ENCODE data around the gene RTN4R. TPM values are rescaled to one million over a fixed set of nuclear protein-coding genes. Genes with fewer than 3 reads are reported as not detected.

The RTN4R gene
- total and polyA plus RNA-seq, 2 of the 8 experiments (the other 6 are each of a cell fraction or from before 2014, with no cell fraction given): 21.8 to 41.3 TPM

DNA sequence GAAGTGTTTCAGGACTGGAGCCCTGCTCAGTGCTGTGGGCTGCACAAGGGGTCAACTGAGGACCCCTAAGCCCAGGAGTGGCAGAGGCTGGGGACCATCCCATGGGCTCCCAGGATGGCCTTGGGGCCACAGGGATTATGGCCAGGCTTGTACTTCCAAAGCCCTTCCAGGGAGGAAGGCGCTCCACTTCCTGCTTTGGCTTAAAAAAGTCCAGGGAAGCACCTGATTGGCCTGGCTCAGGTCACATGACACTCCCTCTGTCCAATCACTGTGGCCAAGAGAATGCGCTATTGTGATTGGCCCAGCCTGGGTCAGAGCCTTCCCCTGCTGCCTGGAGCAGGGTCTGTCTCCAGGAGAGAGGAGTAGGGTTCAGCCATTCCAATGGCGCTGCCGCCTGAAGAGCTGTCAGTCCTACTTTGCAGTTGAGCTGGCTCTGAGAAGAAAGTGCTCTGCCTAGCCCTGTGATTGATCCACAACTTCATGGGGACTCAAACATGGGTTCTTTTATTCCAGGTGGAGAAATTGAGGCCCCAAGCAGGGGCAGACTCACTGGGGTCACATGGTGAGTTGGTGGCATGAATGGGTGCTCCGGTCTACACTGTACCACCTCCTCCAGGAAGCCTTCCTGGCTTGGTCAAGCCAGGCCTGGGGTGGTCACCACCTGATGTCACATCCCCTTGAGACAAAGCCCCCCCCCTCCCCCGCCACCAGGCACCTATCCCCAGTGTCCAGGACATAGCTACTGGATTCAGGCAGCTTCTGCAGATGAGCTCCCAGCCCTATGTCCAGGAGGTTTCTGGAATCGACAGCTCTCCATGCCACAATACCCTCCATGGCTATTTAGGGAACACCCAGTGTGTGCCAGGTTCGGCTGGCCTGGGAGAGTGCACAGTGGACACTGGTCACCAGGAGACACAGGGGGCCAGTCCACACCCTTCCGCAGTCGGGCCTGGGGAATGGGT is 48.2 kb downstream of the RTN4R start:
- H3K79me2 ChIP-seq (ENCODE audit: control insufficient read depth in 1 of 2, insufficient read depth in 2 of 2, low read length in 2 of 2): no peaks in the 10 kb centered on the region
- no peak overlapping the region for H3K4me2 ChIP-seq (ENCODE audit: insufficient read depth in 1 of 2, low read depth in 2 of 2, low read length in 2 of 2)
- peak overlapping the region; percentile 7; the same call in 1 of the 2 replicates for H4K8ac ChIP-seq (ENCODE audit: extremely low read depth, insufficient read depth, low read length)
- no peak overlapping the region for H2BK120ac ChIP-seq (replicated peaks; ENCODE audit: low read depth, low read length)
- H2BK5ac ChIP-seq (ENCODE audit: low read depth, low read length): 0 out of 2 replicates have a peak overlapping the region, but pooled peaks have one; percentile 8
- no peak overlapping the region for H2BK12ac ChIP-seq (ENCODE audit: low read depth, low read length)
- 82% methylated on average over 10 of the region's 10 CpGs; no CpG with 5 or more reads in 1 of the 2 experiments for WGBS, 2 experiments (ENCODE audit: extremely low coverage in 1 of 2, insufficient coverage in 1 of 2, insufficient read length in 1 of 2, insufficient replicate concordance in 2 of 2, low coverage in 1 of 2, low lambda C conversion rate in 2 of 2, missing lambda C conversion rate in 1 of 2)
- ChIA-PET POLR2A (ENCODE audit: partially characterized antibody) (interaction anchor here (1.2 to 2.2 kb wide), 2 partner anchors 9 to 15 kb away, joined by 4 to 8 read pairs; no protein-coding TSS in a partner anchor), CTCF (ENCODE audit: partially characterized antibody) (interaction anchor here (0.6 to 2.3 kb wide), 6 partner anchors 9 to 134 kb away, joined by 3 to 6 read pairs (median 6); no protein-coding TSS in a partner anchor)
- H3K36me3 ChIP-seq (ENCODE audit: control insufficient read depth in 2 of 4, insufficient read depth in 4 of 4, low read length in 3 of 4): no peaks in the 10 kb centered on the region
- no peak overlapping the region for H3K4ac ChIP-seq (replicated peaks; ENCODE audit: insufficient read length, low read depth, low read length)
- H2AFZ ChIP-seq (ENCODE audit: low read length): no peak overlapping the region
- H3K23ac ChIP-seq (ENCODE audit: insufficient read length): no peak overlapping the region
- peaks cover 0 to 2% of the 10 kb centered on the region in 2 experiments; a peak in 1 of 4 replicates for H3K9me3 ChIP-seq (ENCODE audit: insufficient read depth in 2 of 2, low read depth in 1 of 2, low read length in 1 of 2)
- DNase-seq (ENCODE audit: low read depth in 1 of 2, low spot score in 2 of 2) (no peak), FAIRE-seq (no peak)
- H3K27ac ChIP-seq (ENCODE audit: low read depth, low read length): no peak overlapping the region
- 0 out of 2 replicates have a peak, but pooled peaks cover 4% of the 10 kb centered on the region for H3K23me2 ChIP-seq (ENCODE audit: low read depth, low read length)
- peaks cover 0 to 5% of the 10 kb centered on the region in 2 experiments for H4K20me1 ChIP-seq (replicated peaks in 1 of 2; ENCODE audit: control insufficient read depth in 1 of 2, insufficient read depth in 2 of 2, low read length in 2 of 2)
- H3K4me1 ChIP-seq (replicated peaks in 1 of 4; ENCODE audit: control insufficient read depth in 3 of 4, insufficient read depth in 4 of 4, low read length in 3 of 4): no peaks in the 10 kb centered on the region
- H2BK15ac ChIP-seq (ENCODE audit: low read length): 0 out of 2 replicates have a peak overlapping the region, but pooled peaks have one; percentile 29
- no peak overlapping the region for H3K9ac ChIP-seq (replicated peaks in 1 of 4; ENCODE audit: extremely low read depth in 1 of 4, low read depth in 3 of 4, low read length in 3 of 4)
- no peak overlapping the region for H3K4me3 ChIP-seq (ENCODE audit: extremely low read depth in 1 of 4, insufficient read depth in 2 of 4, low read depth in 3 of 4, low read length in 4 of 4)
- no peak overlapping the region for H2BK20ac ChIP-seq (ENCODE audit: low read length)
- no peak overlapping the region for H3K14ac ChIP-seq (ENCODE audit: insufficient read length)
- H3K27me3 ChIP-seq (replicated peaks in 1 of 4; ENCODE audit: control insufficient read depth in 3 of 4, extremely low read depth in 1 of 4, insufficient read depth in 3 of 4, low read length in 3 of 4): no peaks in the 10 kb centered on the region
- H2AK5ac ChIP-seq (ENCODE audit: low read depth, low read length): no peak overlapping the region
- no peak overlapping the region for H4K91ac ChIP-seq (replicated peaks; ENCODE audit: insufficient read length, low read length)
- no peak overlapping the region for H4K5ac ChIP-seq (ENCODE audit: insufficient read length, low read depth, low read length)
- no peak for TF ChIP-seq ASH2L (IDR thresholded peaks at IDR 0.05; ENCODE audit: low read length)
- no peak for TF ChIP-seq CHD1 (IDR thresholded peaks at IDR 0.05; ENCODE audit: low read depth, low read length)
- TF ChIP-seq JUND (IDR thresholded peaks at IDR 0.05; ENCODE audit: low read length): no peak
- TF ChIP-seq, protein P1, sequence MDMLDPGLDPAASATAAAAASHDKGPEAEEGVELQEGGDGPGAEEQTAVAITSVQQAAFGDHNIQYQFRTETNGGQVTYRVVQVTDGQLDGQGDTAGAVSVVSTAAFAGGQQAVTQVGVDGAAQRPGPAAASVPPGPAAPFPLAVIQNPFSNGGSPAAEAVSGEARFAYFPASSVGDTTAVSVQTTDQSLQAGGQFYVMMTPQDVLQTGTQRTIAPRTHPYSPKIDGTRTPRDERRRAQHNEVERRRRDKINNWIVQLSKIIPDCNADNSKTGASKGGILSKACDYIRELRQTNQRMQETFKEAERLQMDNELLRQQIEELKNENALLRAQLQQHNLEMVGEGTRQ (IDR thresholded peaks at IDR 0.05; ENCODE audit: low read length): peak; percentile 65
- H3K79me1 ChIP-seq (ENCODE audit: low read depth, low read length): no peaks in the 10 kb centered on the region
- H3K18ac ChIP-seq (ENCODE audit: extremely low read depth, low read length): no peak overlapping the region
- H3K56ac ChIP-seq (replicated peaks; ENCODE audit: insufficient read length, low read depth, low read length): no peak overlapping the region

Measured in H1 (cell line).